ENCODE data around the gene CIROP. TPM values are rescaled to one million over a fixed set of nuclear protein-coding genes. Genes with fewer than 3 reads are reported as not detected.

CIROP gene
- total RNA-seq, 1 experiment from 2014 or later: not detected

DNA sequence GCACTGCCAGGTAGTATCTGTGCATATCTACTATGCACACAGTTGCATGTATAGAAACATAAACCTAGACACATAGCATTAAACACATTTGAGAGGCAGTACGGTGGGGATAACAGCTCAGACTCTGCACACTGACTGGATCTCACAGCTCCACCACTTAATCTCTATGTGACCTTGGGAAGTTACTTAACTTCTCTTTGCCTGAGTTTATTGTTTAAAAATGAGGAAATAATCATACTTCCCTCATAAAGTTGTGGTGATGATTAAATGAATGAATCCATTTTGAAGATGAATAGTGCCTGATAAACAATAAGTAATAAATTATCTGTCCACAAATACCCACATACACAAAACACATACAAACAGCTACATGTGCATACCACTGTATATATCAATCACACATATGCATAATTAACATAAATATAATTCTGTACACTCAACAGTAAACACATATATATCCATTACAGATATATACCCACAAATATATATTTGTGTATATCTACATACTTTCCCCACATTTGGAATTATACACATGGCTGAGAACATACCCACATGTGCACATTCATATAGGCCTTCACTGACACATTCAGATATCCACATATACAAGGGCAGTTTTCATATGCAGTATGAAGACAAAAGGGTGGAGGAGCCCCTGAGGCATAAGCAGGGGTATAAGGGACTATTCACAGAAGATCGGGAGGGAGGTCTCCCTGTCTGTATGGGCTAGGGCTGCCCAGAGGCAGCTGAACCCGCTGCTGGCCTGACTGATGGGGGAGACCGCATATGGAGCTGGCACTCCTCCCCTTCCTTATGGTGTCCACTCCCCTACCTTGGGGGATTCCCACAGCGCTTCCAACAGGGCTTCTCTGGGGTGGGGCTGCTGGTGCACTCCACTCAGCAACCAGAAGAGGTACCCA lies 53.4 kb downstream of the CIROP start:
- no peak for DNase-seq (ENCODE audit: low read depth)

Other genes starting within 250 kb of the CIROP start
- gene LRP10, start 233.2 kb downstream of the CIROP start, total RNA-seq (2014; rRNA removed; shearing (Covaris generic)): 51.6 and 115 TPM in 2 replicates
- gene REM2, start 221.8 kb downstream of the CIROP start, total RNA-seq (2014; rRNA removed; shearing (Covaris generic)): 0.52 TPM in 1 of 2 replicates, not detected in the other
- 104 and 140 TPM in 2 replicates for gene RBM23, start 185.8 kb downstream of the CIROP start, total RNA-seq (2014; rRNA removed; shearing (Covaris generic))
- gene PRMT5, start 175.6 kb downstream of the CIROP start, total RNA-seq (2014; rRNA removed; shearing (Covaris generic)): 67.3 and 83.3 TPM in 2 replicates
- 30.7 and 51.4 TPM in 2 replicates for gene HAUS4, start 147.9 kb downstream of the CIROP start, total RNA-seq (2014; rRNA removed; shearing (Covaris generic))
- 23.9 and 55.5 TPM in 2 replicates for gene AJUBA, start 122.4 kb downstream of the CIROP start, total RNA-seq (2014; rRNA removed; shearing (Covaris generic))
- 8.6 and 9.7 TPM in 2 replicates for gene C14orf93, start 94.8 kb downstream of the CIROP start, total RNA-seq (2014; rRNA removed; shearing (Covaris generic))
- gene PSMB5, start 70.1 kb downstream of the CIROP start, total RNA-seq (2014; rRNA removed; shearing (Covaris generic)): 267 and 297 TPM in 2 replicates
- gene PSMB11, start 62.8 kb downstream of the CIROP start, total RNA-seq (2014; rRNA removed; shearing (Covaris generic)): not detected in 2 replicates
- 7.5 and 13.7 TPM in 2 replicates for gene CDH24, start 47.5 kb downstream of the CIROP start, total RNA-seq (2014; rRNA removed; shearing (Covaris generic))
- gene ACIN1, start 9.9 kb downstream of the CIROP start, total RNA-seq (2014; rRNA removed; shearing (Covaris generic)): 47.1 and 64.0 TPM in 2 replicates
- 67.5 and 78.5 TPM in 2 replicates for gene C14orf119, start 9.5 kb downstream of the CIROP start, total RNA-seq (2014; rRNA removed; shearing (Covaris generic))
- not detected in 2 replicates for gene CEBPE, start 14.3 kb upstream of the CIROP start, total RNA-seq (2014; rRNA removed; shearing (Covaris generic))
- 3.0 and 4.0 TPM in 2 replicates for gene SLC7A8, start 78.7 kb upstream of the CIROP start, total RNA-seq (2014; rRNA removed; shearing (Covaris generic))
- not detected in 2 replicates for gene RNF212B, start 132.9 kb upstream of the CIROP start, total RNA-seq (2014; rRNA removed; shearing (Covaris generic))
- gene HOMEZ, start 181.1 kb upstream of the CIROP start, total RNA-seq (2014; rRNA removed; shearing (Covaris generic)): 9.1 and 11.9 TPM in 2 replicates
- 3.0 and 5.0 TPM in 2 replicates for gene PPP1R3E, start 197.9 kb upstream of the CIROP start, total RNA-seq (2014; rRNA removed; shearing (Covaris generic))
- gene BCL2L2, start 201.8 kb upstream of the CIROP start, total RNA-seq (2014; rRNA removed; shearing (Covaris generic)): 9.5 and 17.1 TPM in 2 replicates
- gene PABPN1, start 216.5 kb upstream of the CIROP start, total RNA-seq (2014; rRNA removed; shearing (Covaris generic)): 80.8 and 89.2 TPM in 2 replicates
- 4.6 and 8.6 TPM in 2 replicates for gene SLC22A17, start 247.9 kb upstream of the CIROP start, total RNA-seq (2014; rRNA removed; shearing (Covaris generic))

Measured in M059J (cell line).